ENCODE results near the gene OVOL1. TPM values are rescaled to one million over a fixed set of nuclear protein-coding genes. Genes with fewer than 3 reads are reported as not detected.

The OVOL1 gene
- total and polyA plus RNA-seq, 2 of the 13 experiments (the other 11 are each of a cell fraction or from before 2014, with no cell fraction given): 0.01 TPM; not detected in 1

- TF ChIP-seq ZFP91 (CRISPR knock-in tag; IDR thresholded peaks at IDR 0.05; ENCODE audit: borderline replicate concordance) (0 out of 2 replicates have a peak, but pooled peaks have one; percentile 25), ZBTB49 (CRISPR knock-in tag; IDR thresholded peaks at IDR 0.05; ENCODE audit: borderline replicate concordance) (no peak), TRIM22 (IDR thresholded peaks at IDR 0.05) (no peak), RXRA (CRISPR knock-in tag; IDR thresholded peaks at IDR 0.05) (peak; percentile 37; the same call in 1 of the 2 replicates), ZNF567 (CRISPR knock-in tag; IDR thresholded peaks at IDR 0.05; ENCODE audit: borderline replicate concordance) (no peak), TAF1 (CRISPR knock-in tag; IDR thresholded peaks at IDR 0.05) (peak; percentile 35; the same call in 1 of the 2 replicates), ELF1 (CRISPR knock-in tag; IDR thresholded peaks at IDR 0.05) (peak; percentile 30; the same call in 1 of the 2 replicates), ZNF274 (CRISPR knock-in tag; IDR thresholded peaks at IDR 0.05) (peak; percentile 47; the same call in 1 of the 2 replicates), ZNF230 (CRISPR knock-in tag; IDR thresholded peaks at IDR 0.05) (0 out of 2 replicates have a peak, but pooled peaks have one; percentile 20), ZNF768 (CRISPR knock-in tag; IDR thresholded peaks at IDR 0.05) (peak; percentile 41; the same call in 1 of the 2 replicates), FOXO4 (CRISPR knock-in tag; conservative IDR thresholded peaks at IDR 0.05) (no peak), KLF16 (CRISPR knock-in tag; IDR thresholded peaks at IDR 0.05) (0 out of 4 replicates have a peak, but pooled peaks of 1 of the 2 experiments have one; percentile 32), GFI1 (CRISPR knock-in tag; IDR thresholded peaks at IDR 0.05; ENCODE audit: borderline replicate concordance) (0 out of 2 replicates have a peak, but pooled peaks have one; percentile 23), ZBTB26 (CRISPR knock-in tag; IDR thresholded peaks at IDR 0.05; ENCODE audit: borderline replicate concordance) (no peak), CCAR2 (optimal IDR thresholded peaks at IDR 0.05; ENCODE audit: low read depth, low read length) (no peak), HMGXB4 (CRISPR knock-in tag; IDR thresholded peaks at IDR 0.05; ENCODE audit: borderline replicate concordance in 1 of 2, low read depth in 1 of 2) (0 out of 4 replicates have a peak, but pooled peaks of 1 of the 2 experiments have one; percentile 11), ZFP36L1 (CRISPR knock-in tag; IDR thresholded peaks at IDR 0.05) (no peak)
Observed at GRCh38 chr11:65781152-65781961, 5.5 kb upstream of the OVOL1 start (continued).

Measured in HepG2 (cell line).